Astrocyte (in vitro differentiated cells and primary cell): Measurements from ENCODE around the gene MRPS18B. TPM values are rescaled to one million over a fixed set of nuclear protein-coding genes. Genes with fewer than 3 reads are reported as not detected.
A peak's percentile ranks its signal among the peaks of the same experiment; 100 is the strongest.

ENCODE experiments used
- DNase-seq: peaks from one replicate; pipeline ENCODE4 v3.0.0-alpha.2; 2010; ENCODE audit warnings: low read depth
- FAIRE-seq: peaks from 2 replicates; lab custom pipeline; 2011; peaks lifted over from hg19 to GRCh38; lab: Jason Lieb, UNC
- H2AFZ ChIP-seq: 2 replicates; pipeline ENCODE4 v1.6.0; 2012; ENCODE audit warnings: low read depth, low read length, inconsistent platforms
- H3K27ac ChIP-seq: 2 replicates; pipeline ENCODE4 v1.5.1; 2011; ENCODE audit warnings: low read depth, low read length, inconsistent platforms
- H3K27me3 ChIP-seq: 2 replicates; pipeline ENCODE4 v1.6.0; 2011; ENCODE audit warnings: low read length, inconsistent platforms; ENCODE audit not compliant: insufficient read depth
- H3K36me3 ChIP-seq: 2 replicates; pipeline ENCODE4 v1.5.1; 2011; ENCODE audit warnings: low read length, inconsistent platforms; ENCODE audit not compliant: insufficient read depth
- H3K4me1 ChIP-seq: 2 replicates; pipeline ENCODE4 v1.5.1; 2011; ENCODE audit warnings: low read length, inconsistent platforms; ENCODE audit not compliant: insufficient read depth
- H3K4me2 ChIP-seq: 2 replicates; pipeline ENCODE4 v1.6.0; 2012; ENCODE audit warnings: low read length, inconsistent platforms
- H3K4me3 ChIP-seq: 2 replicates; pipeline ENCODE4 v1.5.1; 2011; ENCODE audit warnings: low read depth, mild to moderate bottlenecking, low read length, inconsistent platforms; ENCODE audit not compliant: insufficient read depth
- H3K79me2 ChIP-seq: 2 replicates; pipeline ENCODE4 v1.6.0; 2012; ENCODE audit warnings: mild to moderate bottlenecking, low read length, inconsistent platforms; ENCODE audit not compliant: insufficient read depth
- H3K9ac ChIP-seq: 2 replicates; pipeline ENCODE4 v1.6.0; 2012; ENCODE audit warnings: mild to moderate bottlenecking, low read length, inconsistent platforms
- H3K9me3 ChIP-seq: 2 replicates; pipeline ENCODE4 v1.5.1; 2012; ENCODE audit warnings: low read depth, mild to moderate bottlenecking, low read length, inconsistent platforms; ENCODE audit not compliant: insufficient read depth
- H4K20me1 ChIP-seq: 2 replicates; pipeline ENCODE4 v1.6.0; 2012; ENCODE audit warnings: low read length, inconsistent platforms; ENCODE audit not compliant: insufficient read depth
- H3K27ac Mint-ChIP-seq: one replicate; pipeline ENCODE4 v1.8.0; 2021; ENCODE audit warnings: mild to moderate bottlenecking, mixed read lengths; ENCODE audit not compliant: unreplicated experiment
- H3K27me3 Mint-ChIP-seq: one replicate; pipeline ENCODE4 v1.8.0; 2021; ENCODE audit warnings: low read depth, mixed read lengths; ENCODE audit not compliant: unreplicated experiment
- H3K36me3 Mint-ChIP-seq: one replicate; pipeline ENCODE4 v1.8.0; 2021; ENCODE audit warnings: low read depth, mixed read lengths; ENCODE audit not compliant: unreplicated experiment
- H3K4me1 Mint-ChIP-seq: one replicate; pipeline ENCODE4 v1.8.0; 2021; ENCODE audit warnings: low read depth, mixed read lengths; ENCODE audit not compliant: unreplicated experiment
- H3K4me3 Mint-ChIP-seq: one replicate; pipeline ENCODE4 v1.8.0; 2021; ENCODE audit warnings: mild to moderate bottlenecking, moderate library complexity, mixed read lengths; ENCODE audit not compliant: unreplicated experiment
- H3K9me3 Mint-ChIP-seq: one replicate; pipeline ENCODE4 v1.8.0; 2021; ENCODE audit warnings: mild to moderate bottlenecking, mixed read lengths; ENCODE audit not compliant: unreplicated experiment
- EZH2 ChIP-seq: IDR thresholded peaks from 2 replicates; pipeline ENCODE4 v1.6.1; 2012; ENCODE audit warnings: mild to moderate bottlenecking, low read length, inconsistent platforms; ENCODE audit not compliant: insufficient read depth
- total RNA-seq: library from RNA; stranded (reverse); gene quantifications from 2 replicates; pipeline ENCODE4 v1.2.1, GENCODE V29; 2021
- TF ChIP-seq, protein P1 (sequence below): IDR thresholded peaks from 2 replicates; pipeline ENCODE4 v1.5.1; 2011; ENCODE audit warnings: low read depth, mild to moderate bottlenecking, inconsistent platforms, low read length, moderate library complexity; ENCODE audit not compliant: insufficient read depth

Gene MRPS18B
- total RNA-seq, 1 donor from 2014 or later = 28.0 TPM

DNA sequence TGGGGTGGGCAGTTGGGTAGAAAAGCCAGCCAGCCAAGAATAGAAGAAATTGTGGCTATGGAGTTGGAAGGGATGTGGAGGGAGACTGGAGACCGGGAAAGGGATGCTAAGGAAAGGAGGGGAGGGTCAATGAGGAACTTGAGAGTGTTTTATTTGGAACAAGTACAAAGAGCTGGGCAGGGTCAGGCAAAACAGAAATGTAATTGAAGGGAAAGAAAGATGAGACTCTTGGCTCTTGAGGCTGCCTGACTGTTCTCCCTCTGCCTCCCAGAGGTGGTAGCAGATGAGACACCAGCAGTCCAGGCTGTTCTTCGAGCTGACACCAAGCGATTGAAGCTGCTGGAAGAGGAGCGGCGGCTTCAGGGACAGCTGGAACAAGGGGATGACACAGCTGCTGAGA, 33.7 kb upstream of the MRPS18B start:
- DNase-seq = no peak
- H3K36me3 ChIP-seq = peaks cover 70% of the 10 kb centered on the region
- FAIRE-seq = no peak

GRCh38 chr6:30589754-30590358, 27.8 kb upstream of the MRPS18B start:
- peaks cover 67% of the 10 kb centered on the region for H3K36me3 ChIP-seq
- H4K20me1 ChIP-seq = peaks cover 32% of the 10 kb centered on the region

More for the DNA sequence above, 33.7 kb upstream of the MRPS18B start:
- Mint-ChIP-seq H3K36me3 (peaks cover 17% of the 10 kb centered on the region), H3K27ac (no peak overlapping the region), H3K4me3 (no peak overlapping the region), H3K4me1 (no peaks in the 10 kb centered on the region), H3K9me3 (no peaks in the 10 kb centered on the region), H3K27me3 (no peaks in the 10 kb centered on the region)
- no peaks in the 10 kb centered on the region for H3K9me3 ChIP-seq
- peaks cover 15% of the 10 kb centered on the region for H4K20me1 ChIP-seq
- no peak overlapping the region for H3K4me3 ChIP-seq
- no peak overlapping the region for H3K27ac ChIP-seq
- H3K9ac ChIP-seq = no peak overlapping the region
- H3K4me2 ChIP-seq = no peak overlapping the region
- H3K79me2 ChIP-seq = no peaks in the 10 kb centered on the region
- no peak overlapping the region for H2AFZ ChIP-seq
- no peaks in the 10 kb centered on the region for H3K4me1 ChIP-seq
- no peaks in the 10 kb centered on the region for H3K27me3 ChIP-seq
- TF ChIP-seq, protein P1, sequence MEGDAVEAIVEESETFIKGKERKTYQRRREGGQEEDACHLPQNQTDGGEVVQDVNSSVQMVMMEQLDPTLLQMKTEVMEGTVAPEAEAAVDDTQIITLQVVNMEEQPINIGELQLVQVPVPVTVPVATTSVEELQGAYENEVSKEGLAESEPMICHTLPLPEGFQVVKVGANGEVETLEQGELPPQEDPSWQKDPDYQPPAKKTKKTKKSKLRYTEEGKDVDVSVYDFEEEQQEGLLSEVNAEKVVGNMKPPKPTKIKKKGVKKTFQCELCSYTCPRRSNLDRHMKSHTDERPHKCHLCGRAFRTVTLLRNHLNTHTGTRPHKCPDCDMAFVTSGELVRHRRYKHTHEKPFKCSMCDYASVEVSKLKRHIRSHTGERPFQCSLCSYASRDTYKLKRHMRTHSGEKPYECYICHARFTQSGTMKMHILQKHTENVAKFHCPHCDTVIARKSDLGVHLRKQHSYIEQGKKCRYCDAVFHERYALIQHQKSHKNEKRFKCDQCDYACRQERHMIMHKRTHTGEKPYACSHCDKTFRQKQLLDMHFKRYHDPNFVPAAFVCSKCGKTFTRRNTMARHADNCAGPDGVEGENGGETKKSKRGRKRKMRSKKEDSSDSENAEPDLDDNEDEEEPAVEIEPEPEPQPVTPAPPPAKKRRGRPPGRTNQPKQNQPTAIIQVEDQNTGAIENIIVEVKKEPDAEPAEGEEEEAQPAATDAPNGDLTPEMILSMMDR = no peak
- no peak for TF ChIP-seq EZH2

More at GRCh38 chr6:30589754-30590358, 27.8 kb upstream of the MRPS18B start:
- peaks cover 2% of the 10 kb centered on the region for H3K9me3 Mint-ChIP-seq
- Histone ChIP-seq H3K4me1 (peaks cover 9% of the 10 kb centered on the region), H3K27me3 (no peaks in the 10 kb centered on the region), H2AFZ (no peak overlapping the region), H3K79me2 (peaks cover 25% of the 10 kb centered on the region), H3K4me3 (no peak overlapping the region), H3K9ac (no peak overlapping the region), H3K9me3 (no peaks in the 10 kb centered on the region), H3K4me2 (no peak overlapping the region), H3K27ac (peak overlapping the region; percentile 17)
- H3K4me1 Mint-ChIP-seq = peaks cover 22% of the 10 kb centered on the region
- H3K27me3 Mint-ChIP-seq = no peaks in the 10 kb centered on the region
- no peak for FAIRE-seq
- no peak overlapping the region for H3K4me3 Mint-ChIP-seq
- TF ChIP-seq, protein P1 = no peak
- TF ChIP-seq EZH2 = no peak
- no peak for DNase-seq
- peaks cover 24% of the 10 kb centered on the region for H3K36me3 Mint-ChIP-seq
- no peak overlapping the region for H3K27ac Mint-ChIP-seq
